NCI-H1436 (cell line): Measurements from ENCODE around the gene VEZT.
"Not testable (repeated sequence)": the region's sequence is repeated elsewhere in the genome, so short reads cannot be mapped to it uniquely, and the experiment has no call there.

Experiments used
- DNase-seq: peaks from one replicate; lab custom pipeline; 2025; lab: John Stamatoyannopoulos, UW

Gene VEZT, protein sequence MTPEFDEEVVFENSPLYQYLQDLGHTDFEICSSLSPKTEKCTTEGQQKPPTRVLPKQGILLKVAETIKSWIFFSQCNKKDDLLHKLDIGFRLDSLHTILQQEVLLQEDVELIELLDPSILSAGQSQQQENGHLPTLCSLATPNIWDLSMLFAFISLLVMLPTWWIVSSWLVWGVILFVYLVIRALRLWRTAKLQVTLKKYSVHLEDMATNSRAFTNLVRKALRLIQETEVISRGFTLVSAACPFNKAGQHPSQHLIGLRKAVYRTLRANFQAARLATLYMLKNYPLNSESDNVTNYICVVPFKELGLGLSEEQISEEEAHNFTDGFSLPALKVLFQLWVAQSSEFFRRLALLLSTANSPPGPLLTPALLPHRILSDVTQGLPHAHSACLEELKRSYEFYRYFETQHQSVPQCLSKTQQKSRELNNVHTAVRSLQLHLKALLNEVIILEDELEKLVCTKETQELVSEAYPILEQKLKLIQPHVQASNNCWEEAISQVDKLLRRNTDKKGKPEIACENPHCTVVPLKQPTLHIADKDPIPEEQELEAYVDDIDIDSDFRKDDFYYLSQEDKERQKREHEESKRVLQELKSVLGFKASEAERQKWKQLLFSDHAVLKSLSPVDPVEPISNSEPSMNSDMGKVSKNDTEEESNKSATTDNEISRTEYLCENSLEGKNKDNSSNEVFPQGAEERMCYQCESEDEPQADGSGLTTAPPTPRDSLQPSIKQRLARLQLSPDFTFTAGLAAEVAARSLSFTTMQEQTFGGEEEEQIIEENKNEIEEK

DNA sequence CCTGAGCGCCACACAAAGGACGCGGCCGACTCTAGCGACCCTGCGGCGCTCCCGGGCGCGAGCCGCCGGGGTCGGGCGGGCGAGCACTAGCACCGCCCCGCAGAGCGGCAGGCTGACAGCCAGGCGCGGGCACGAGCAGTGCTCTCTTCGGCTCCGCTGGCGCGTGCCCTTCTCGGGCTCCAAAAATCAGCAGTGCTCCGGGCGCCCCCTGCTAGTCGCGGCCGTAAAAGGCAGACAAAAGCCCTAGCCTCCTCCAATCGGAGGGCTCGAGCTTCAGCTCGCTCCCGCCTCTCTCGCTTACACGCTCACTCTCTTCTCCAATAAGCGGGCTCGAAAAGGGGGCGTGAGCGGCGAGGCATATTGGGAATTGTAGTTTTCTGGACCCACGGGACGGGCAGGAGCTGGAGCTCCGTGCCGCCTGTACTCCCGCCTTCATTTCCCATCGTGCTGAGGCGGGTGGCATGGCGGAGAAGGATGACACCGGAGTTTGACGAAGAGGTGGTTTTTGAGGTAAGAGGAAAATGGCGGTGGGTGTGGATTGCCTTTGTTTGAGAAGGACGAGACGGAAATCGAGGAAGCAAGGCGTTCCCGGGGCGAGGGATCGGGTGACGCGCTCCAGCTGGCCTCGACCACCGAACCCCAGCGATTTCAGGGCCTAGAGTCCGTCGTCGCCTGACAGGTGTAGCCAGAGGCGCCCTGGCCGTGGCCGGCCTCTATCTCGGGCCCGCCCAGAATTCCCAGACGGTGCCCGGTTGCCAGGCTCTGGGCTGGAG is at the start of gene VEZT, which contains the start of gene FGD6:
Gene VEZT, plus strand, starts transcription at position 431 of the 773 bp plus-strand sequence. Its CDS starts 44 bp downstream, at position 475.
Gene FGD6, minus strand, starts transcription at position 91 of the 773 bp plus-strand sequence. CDS start 227 bp downstream, outside the sequence.
- peak; percentile 99 for DNase-seq

DNA sequence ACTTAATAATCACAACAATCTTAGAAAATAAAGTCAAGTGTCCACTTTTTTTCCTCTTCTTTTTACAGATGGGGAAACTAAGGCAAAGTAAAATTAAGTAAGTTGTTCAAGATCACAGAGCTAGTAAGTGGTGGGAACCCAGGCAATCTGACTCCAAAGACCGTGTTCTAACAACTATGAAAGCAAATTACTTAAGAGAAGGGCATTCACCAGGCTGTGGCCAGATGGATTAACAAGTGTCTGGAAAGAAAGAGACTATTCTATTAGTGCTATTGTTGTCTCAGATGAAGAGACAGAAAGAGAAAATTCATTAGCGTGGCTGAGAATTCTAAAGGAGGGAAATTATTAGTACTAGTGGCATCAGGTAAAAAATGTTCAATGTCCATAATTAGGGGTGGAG is 48.9 kb upstream of the VEZT start:
- no peak for DNase-seq

DNA sequence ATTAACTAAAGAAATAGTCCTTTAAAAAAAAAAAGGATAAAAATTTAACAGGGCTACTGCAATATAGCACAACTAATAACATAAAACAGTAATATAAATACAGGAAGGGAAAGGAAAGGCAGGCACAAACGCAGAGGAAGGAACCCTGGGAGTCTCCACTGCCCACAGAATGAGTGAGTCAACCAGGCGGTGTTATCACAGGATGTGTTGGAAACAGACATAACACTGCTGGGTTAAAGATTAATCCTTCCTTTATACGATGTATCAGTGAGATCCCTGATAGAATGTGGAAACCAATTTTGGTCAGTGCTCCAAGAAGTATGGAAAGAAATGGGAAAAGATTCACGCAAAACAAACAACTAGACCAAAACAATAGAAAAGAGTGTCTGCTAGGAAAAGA is 48.2 kb upstream of the VEZT start:
- no peak for DNase-seq

DNA sequence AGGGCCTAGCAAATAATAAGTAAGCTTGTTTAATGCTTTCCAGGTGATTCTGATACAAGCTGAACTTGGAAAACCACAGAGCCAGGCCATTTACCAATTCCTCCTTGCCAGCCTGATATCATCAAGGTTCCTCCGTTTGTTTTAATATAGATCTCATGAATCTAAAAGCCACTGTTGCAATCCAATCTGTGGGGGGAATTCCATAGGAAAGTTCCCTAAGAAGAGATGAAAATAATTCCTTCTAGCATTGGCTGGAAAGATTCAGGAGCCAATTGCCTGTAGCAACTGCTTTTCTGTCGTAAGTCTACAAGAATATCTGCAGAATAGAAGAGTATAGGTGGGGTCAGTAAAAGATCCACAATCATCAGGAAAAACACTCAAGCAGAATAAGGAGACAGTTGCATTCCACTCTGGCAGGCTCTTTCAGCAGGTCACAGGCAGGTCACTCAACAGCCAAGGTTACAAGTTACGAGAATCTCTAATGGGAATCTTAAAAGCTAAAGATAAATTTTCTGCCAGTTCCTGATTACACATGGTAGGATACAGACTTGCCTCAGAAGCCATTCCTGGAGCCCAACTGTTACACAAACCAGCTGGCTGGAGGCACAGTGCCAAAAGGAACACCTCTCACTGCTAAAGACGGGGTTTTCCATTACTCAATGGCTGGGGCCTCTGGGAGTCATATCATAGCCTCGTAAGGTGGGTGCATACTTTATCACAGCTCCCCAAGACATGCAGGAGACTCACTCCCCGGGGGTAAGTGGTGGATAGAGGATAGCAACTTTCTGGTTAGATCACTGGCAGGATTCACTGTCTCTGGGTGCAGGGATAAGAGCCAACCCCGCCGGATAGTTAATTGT is 44.0 kb upstream of the VEZT start:
- no peak for DNase-seq

DNA sequence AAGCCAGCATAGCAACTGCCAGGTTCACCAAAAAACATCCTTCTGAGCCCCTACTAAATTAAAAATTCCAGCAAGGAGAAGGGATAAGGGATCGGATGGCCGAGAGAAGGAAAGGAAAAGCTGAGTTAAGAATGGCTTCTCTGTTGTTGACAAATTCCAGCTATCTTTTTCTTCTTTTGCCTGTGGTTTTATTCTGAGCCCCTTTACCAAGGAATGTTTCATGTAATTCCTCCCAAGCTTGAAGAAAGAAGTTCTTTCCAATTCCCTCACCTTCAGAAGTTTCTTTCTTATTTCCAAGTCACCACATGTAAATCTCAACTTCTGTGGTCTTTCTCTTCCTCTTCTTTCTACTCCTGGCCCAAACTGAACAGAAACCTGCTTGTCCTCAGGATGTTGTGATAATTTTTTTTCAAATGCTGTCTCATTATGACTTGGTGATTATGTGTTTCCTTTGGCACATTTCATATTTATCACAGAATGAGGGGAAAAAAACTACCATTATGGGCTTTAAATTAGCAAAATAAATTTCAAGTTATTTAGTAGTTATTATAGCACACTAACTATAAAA is 40.3 kb upstream of the VEZT start:
- no peak for DNase-seq

DNA sequence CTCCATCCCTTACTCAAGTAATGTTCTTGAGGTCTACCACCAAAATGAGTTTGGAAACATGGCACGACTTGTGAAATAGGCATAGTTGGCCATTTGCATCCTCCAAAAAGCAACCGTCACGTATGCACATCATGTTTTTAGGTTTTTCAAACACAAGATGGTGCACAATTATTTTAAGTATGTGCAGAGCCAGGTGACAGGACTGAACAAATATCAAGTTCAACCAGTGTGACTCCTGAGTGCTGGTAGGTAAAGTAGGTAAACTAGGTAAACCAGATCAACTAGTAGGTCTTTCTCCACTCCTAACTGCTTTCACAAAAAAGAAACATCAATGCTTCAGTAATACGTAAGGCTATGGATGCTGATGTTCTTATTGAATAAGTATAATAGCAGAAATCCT is 39.5 kb upstream of the VEZT start:
- DNase-seq = no peak

DNA sequence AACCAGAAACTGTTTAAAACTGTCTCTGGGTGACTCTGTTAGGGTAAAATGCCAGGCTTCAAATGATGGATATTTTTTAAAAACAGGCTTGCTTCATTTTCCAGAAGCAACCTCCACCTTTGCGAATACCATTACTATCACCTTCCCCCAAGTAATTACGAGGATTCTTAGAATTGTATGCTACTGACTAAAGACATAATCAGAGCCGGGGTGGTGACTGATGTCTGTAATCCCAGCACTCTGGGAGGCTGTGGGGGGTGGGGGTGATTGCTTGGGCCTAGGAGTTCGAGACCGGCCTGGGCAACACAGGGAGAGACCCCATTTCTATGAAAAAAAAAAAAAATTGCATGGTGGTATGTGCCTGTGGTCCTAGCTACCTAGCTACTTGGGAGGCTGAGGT is 38.6 kb upstream of the VEZT start:
- no peak for DNase-seq

DNA sequence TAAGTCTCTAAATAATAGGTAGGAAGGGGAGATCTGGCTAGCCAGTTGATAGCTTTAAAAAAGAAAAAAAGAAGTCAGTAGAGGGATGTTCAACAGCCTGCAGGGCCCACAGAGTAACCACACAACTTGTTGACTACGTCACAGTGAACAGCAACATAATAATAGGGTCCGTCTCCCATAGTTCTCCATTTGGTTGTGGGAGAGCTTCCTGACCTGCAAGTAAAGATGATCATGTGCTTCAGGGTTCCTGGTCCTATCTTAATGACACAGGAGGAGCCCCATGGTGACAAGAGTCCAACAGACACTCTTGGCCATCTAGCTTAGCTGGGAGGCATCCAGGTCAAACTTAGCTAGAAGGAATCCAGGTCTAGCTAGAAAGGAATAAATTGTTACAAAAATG is 36.5 kb upstream of the VEZT start:
- no peak for DNase-seq

DNA sequence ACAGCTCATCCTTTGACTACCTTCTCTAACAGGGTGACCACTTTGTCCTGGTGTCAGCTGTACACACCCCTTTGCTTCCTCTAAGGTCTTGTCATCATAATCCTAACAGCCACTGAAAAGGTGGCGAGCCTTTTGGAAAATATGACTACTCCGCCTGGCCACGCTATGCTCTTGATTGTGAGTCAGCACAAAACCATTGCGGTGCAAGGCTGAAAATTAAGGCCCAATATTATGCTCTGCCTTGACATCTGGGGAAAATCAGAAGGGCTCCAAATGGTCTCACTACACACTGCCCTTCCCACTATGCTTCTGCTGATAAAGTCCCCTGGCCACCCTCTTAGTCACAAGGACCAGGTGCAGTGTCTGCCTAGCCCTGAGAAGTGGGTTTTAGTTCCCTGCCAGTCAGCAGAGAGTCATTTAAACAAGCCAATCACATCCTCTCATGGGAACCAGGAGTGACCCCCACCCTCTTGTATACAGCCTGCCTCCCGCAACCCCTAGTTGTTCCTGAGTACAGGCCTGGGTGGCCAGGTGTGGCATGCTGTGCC is 34.7 kb upstream of the VEZT start:
- DNase-seq = no peak

DNA sequence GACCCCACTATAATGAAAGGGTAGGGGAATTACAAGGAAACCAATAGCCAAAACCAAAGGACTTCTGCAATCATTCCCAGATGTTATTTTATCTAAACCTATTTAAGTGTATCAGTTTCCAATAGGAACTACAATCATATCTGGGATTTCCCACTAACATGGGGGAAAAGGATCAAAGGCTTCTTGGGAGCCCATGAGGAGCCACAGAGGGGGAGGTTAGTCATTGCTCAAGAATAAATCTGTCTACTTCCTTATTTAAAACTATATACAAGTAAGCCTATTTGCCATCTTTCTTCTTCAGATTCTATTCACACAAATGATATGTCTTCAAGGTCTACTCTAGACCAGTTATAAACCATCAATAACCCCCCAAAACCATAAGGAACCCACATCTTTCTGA is 33.5 kb upstream of the VEZT start:
- no peak for DNase-seq

DNA sequence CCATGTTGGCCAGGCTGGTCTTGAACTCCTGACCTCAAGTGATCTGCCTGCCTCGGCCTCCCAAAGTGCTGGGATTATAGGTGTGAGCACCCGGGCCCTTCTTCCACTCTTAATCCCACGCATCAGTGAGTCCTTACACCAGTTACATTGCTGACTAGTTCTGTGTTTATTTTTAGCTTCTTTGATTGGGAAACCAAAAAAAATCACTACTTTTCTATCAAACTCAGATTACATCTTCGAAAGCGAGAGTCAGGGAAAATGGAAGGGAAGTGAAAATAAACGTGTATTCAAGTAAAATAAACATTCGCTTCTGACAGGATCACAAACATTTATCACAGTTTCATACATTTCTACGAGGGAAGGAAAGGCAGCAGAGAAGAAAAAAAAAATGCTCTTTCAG is 32.5 kb upstream of the VEZT start:
- no peak for DNase-seq

DNA sequence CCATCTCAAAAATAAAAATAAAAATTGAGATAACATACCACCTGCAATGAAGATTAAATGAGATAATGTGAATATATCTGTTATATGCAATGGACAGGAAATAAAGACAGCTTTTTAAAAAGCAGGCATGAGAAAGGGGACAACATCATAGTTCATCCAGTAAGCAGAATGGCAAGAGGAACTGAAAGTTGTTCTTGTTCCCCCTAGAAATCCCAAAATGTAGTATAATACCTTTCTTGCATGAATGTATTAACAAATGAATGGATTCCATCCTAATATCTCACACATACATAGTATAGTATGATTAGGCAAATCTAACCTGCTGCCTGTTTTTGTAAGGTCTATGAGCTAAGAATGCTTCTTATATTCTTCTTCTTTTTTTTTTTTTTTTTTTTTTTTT is 31.8 kb upstream of the VEZT start:
- DNase-seq = no peak

DNA sequence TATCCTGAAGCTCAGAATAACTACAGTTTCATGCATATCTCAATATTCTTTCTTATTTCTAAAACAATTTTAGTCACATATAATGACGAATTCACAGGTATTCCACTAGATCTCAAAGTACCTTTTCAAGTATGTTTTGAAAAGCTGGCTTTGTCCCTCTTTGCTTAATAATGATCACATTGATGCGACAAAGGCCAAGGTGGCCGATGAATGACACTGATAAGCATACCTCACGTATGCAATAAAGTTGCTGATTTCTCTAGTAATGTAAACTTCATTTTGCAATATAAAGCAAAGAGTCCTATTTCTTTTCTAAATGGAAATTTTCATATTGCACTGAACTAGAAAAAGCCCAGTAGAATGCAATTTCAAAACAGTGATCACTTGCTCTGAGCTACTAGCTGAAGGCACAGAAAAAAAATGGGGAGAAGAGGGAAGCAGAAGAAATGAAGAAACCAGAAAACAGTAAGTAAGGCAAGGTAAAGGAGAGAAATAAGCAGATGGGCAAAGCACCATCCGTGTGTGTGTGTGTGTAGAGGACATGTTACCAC is 29.7 kb upstream of the VEZT start:
- DNase-seq = no peak

DNA sequence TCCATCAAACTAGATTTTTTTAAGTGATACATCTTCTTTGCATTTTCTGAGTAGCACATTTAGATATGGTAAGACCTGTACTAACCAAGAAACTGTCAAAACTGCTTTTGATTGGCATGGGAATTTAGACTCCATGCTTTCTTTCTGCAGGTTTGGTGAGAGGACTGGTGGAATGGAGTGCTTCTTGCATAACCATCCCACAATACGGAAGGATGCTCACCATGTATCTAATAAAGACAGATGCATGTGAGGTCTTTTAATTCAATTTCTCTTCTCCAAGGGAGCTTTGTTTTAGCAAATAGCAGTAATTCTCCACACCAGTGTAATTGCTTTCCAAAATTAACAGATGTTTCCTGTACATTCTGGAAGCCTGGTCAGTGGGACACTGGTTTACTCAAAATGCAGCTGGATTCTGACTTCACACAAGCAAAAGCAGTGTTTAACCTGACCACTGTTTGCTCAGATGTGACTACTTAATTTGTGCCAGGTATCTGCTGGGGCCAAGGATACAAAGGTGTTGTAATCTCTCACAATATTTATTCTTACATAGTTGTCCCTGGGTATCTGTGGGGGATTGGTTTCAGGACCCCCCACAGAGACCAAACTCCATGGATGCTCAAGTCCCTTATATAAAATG is 26.4 kb upstream of the VEZT start:
- DNase-seq = no peak

DNA sequence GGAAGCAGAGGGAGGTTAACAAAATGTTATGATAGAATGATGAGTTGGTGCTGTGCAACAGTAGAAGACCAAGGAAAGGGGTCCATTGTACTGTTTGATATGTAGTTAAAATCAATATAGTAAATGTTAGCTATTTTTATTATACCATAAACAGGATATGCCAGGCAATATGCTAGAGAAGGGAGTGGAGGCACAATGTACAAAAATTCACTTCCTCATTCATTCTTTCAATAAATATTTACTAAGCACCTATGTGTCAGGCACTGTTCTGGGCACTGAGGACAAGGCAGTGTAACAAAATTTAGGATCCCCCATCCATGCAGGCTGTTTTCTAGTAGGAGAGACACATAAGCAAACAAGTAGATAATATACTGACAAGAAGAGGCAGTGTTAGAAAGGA is 25.3 kb upstream of the VEZT start:
- no peak for DNase-seq

DNA sequence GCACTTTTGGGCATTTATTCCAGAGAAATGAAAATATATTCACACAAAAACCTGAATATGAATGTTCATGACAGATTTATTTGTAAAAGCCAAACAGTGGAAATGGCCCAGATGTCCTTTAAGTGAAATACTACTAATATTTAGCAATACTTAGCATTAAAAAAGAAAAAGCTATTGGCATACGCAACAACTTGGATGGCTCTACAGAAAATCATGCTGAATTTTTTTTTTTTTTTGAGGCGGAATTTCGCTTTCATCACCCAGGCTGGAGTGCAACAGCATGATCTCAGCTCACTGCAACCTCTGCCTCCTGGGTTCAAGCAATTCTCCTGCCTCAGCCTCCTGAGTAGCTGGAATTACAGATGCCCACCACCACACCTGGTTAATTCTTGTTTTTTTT is 24.5 kb upstream of the VEZT start:
- no peak for DNase-seq

DNA sequence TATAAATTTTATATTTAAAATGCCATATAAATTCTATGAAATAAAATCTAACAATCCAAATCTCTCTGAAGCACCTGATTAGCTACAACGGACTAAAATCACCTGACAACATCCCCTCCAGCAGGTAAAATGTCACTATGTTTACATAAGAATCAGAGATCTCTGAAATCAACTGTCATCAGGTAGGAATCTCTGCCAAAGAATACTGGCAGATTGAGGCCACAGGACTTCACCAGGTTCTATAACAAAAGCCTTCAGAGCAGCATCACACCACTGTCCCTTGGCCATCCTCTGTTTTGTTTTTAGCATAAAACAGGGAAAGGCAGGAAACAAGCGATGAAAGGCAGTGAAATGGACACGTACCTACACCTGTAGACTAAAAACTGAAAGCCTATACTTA is 22.5 kb upstream of the VEZT start:
- DNase-seq = no peak

DNA sequence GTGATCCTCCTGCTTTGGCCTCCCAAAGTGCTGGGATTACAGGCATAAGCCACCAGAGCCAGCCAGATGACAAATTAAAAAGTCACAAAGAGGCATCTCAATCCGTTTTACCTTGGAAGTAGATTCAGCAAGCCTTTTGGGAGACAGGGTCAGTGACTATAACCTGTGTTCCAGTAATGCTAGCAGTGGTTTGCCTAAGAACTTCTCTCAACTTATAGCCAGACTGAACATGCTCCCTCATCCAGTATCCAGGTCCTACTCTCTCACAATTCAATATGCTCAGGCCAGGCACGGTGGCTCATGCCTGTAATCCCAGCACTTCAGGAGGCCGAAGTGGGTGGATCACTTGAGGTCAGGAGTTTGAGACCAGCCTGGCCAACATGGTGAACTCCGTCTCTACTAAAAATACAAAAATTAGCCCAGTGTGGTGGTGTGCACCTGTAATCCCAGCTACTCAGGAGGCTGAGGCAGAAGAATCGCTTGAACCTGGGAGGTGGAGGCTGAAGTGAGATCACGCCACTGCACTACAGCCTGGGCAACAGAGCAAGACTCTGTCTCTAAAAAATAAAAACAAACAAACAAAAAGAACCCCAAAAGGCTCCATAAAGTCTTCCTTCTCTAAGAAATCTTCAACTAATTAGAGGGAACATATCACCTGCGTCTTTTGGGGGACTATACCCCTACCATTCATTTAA is 20.6 kb upstream of the VEZT start:
- not testable (repeated sequence) for DNase-seq

DNA sequence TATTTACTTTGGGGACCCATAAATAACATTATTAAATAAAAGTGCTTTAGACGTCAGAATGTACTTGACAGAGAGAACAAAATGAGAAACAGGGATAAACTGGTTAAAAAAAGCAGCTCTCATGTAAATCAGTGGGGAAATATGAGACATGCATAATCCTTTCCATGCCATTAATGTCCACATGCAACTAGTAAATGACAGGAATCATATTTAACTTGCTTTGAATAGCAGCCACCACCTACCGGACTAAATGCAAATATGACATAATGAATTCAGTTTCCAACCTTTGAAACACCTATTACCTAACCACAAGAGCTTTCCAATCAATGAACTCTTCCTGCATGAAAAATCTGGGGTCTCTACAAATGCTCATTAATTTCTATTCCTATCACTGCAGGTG is 20.0 kb upstream of the VEZT start:
- no peak for DNase-seq

DNA sequence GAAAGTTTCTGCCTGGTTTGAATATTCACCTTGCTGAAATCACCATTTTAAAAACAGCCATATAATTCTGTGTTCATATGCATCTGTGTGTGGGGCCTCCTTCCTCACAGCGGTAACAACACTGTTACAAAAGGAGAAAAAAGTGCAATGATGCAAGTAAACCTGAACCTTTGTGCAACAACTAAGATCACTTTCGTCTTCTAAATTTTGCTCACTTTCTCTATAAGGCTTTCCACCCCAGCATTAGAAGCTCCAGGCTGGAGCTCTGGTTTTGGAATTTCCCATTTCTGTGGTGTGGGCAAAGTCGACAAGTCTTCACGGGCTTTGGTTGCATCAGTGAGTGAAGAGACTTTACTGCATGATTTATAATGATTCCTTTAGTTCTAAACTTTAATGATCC is 18.7 kb upstream of the VEZT start:
- no peak for DNase-seq
